GM21619 (cell line): ENCODE data around the gene ROBO1.
"Not testable (repeated sequence)": the region's sequence is repeated elsewhere in the genome, so short reads cannot be mapped to it uniquely, and the experiment has no call there.

Experiments
- ATAC-seq: cut with Tn5 transposase; IDR thresholded peaks from one replicate; pipeline ENCODE4 v1.9.1; 2021; ENCODE audit not compliant: unreplicated experiment

Gene ROBO1

DNA sequence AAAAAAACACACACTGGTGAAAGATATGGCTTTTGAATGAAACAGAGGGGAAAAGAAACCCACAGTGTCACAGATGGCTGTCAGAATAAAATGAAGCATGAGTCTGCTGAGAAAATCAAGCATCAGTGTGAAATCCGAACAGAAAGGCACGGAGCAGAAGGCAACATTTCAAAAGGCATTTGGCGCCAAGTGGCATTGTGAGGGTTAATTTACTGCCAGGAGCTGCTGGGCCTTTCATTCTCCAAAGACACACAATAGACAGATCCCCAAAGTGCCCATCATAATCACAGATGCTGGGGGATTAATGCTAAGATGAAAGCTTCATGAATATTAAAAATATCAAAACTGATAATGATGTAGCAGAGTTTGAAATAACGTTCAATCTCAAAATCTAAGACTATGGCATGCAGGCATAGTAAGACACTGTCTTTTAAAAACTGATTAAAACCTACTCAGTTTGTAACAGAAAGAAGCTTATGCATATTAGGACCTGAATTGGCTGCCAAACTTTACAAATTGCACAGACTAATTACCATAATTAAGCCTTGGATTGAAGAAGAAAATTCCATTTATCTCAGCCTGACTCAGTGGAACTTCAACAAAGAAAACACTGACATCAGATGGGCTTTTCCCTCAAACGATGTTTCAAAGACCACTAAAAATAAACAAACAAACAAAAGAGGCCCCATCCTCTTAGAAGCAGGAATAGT is 589.2 kb downstream of the ROBO1 start:
- no peak for ATAC-seq

DNA sequence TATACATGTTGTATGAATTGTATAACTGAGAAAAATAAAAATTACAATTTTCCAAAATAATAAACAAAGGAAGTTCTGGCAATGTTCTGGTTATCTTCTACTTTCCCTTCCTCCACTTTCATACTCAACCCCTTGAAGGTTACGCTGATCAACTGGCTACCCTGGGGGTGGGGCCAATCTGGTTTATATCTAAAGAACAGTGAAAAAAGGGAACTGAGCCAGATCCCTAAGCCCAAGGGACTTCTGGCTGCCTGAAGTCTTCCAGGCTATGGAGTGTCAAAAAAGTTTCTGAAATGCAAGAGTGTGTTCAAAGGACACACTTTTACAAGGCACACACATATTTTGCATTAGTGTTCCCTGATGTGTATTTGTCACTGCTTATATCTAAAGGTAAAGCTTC is 591.9 kb downstream of the ROBO1 start:
- ATAC-seq: no peak

DNA sequence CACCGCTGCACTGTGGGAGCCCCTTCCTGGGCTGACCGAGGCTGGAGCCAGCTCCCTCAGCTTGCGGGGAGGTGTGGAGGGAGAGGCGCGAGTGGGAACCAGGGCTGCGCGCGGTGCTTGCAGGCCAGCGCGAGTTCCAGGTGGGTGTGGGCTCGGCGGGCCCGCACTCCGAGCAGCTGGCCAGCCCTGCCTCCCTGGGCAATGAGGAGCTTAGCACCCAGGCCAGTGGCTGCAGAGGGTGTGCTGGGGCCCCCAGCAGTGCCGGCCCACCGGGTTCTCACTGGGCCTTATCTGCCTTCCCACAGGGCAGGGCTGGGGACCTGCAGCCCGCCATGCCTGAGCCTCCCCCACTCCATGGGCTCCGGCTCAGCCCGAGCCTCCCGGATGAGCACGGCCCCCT is 594.5 kb downstream of the ROBO1 start:
- ATAC-seq: not testable (repeated sequence)

DNA sequence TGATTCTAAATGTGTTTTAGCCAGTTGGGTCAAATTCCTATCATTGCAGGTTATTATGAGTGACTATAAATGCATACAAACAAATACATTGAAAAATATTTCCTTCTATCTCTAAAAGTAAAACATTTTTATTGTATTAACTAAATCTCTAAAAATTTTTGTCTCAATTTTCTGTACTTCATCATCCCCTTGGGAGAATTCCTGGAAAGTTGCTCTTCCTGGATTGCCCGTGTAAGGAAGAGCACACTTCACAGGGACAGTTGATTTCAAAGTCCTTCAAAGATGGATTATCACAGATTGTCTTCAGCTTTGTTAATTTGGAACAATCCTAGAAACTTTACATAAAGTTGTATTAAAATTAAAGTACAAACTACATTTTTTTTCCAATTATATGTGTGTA is 595.6 kb downstream of the ROBO1 start:
- no peak for ATAC-seq

- no peak for ATAC-seq
These were observed 597.8 kb downstream of the ROBO1 start for GRCh38 chr3:79170021-79170420.

DNA sequence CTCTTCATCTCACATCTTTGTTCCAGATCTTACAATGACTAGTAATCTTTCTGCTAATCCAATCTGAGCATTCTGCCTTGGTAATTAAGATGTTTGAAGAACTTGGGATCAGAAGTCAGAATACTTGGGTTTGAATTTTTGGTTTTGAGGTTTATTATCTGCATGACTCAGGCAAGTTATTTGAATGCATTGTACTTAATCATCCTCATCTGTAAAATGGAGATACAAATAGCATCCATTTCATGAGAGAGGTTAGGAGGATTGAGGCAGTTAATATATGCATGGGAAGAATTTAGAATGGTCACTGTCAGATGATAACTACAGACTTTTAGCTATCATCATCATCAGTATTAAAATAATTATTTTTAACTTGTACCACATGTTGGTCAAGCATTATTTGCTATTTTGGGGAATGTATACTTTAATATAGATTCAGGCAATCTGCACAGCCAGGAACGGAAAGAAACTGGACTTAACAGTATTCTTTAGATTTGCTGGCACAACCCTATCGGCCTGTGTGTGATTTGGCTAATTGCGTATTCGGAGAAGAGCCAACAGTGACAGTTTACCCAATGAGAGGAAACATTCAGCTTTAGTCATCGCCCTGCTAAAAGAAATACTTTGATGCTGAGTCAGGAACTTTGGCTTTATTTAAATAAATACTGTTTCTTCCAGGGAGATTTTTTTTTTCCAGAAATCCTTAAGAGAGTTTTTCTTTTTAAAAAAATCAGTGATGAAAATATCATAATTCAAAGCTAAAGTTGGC is 600.0 kb downstream of the ROBO1 start:
- ATAC-seq: no peak

DNA sequence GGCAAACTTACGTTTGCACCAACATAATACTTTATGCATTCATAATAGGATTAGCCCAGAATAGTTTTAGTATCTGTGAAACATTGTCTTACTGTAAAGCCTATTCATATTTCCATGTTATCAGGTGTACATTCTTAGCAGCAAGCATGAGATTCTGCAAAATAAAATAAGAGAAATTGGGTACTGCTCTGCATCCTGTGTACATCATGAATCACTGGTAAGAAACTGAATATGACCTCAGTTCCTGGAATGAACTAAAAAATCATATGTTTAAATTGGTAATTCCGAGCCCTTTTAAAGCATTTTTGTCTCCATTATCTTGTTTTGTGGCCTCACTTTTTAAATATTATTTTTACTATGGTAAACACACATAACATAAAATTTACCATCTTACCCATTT is 605.1 kb downstream of the ROBO1 start:
- no peak for ATAC-seq

DNA sequence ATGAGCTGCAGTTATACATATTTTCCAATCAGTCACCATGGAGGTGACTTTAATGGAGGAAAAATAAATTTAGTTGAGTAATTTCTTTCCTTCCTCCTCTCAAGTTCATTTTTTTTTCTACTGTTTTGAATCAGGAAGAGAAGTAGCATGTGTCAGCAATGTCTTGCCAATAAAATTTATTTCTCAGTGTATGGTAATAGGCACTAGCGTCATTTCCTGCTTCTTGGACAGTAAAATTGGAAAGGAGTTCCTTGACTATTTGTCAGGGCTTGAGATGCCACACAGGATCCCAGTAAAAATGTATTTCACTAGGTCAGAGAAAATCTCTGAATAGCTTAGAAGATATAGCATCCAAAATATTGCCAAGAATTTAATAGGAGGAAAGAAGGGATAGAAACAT is 605.9 kb downstream of the ROBO1 start:
- ATAC-seq: no peak

DNA sequence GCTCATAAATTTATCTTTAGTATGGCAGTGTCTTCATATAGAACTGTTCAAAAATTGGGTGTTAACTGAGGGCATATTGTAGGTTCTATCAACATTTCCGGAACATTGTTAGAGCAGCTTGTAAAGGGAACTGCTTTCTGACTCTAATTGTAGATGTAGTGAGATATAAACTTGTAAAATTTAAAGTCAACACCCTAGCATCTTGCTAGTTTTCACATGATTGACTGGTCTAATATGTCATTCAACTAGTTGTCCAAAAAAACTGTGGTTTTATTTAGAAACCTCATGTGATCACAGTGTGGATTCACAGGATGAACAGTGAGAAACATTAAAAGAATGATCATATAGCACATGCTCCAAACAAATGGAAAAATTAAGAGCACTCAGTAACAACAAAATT is 607.4 kb downstream of the ROBO1 start:
- ATAC-seq: no peak

- ATAC-seq: no peak
These were observed 608.1 kb downstream of the ROBO1 start for GRCh38 chr3:79159736-79160135.

DNA sequence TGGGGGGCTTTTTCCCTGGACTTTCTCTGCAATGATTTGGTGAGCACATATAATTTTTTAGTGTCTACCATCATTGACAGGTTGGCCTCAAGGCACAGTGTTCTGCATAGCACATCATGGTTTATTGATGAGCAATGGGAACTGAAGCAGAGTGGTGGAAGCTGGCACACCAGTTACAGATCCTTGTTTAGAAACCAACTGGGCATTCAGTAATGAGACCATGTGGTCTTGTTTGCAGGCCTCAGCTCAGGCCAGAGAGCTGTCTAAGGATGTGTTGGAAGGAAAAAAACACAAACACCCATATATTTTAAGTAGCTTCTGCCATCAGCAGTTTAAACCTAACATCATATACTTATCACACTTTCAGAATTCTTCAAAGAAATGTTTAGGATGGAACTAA is 610.6 kb downstream of the ROBO1 start:
- no peak for ATAC-seq

GRCh38 chr3:79154865-79155264 is 612.9 kb downstream of the ROBO1 start:
- no peak for ATAC-seq

DNA sequence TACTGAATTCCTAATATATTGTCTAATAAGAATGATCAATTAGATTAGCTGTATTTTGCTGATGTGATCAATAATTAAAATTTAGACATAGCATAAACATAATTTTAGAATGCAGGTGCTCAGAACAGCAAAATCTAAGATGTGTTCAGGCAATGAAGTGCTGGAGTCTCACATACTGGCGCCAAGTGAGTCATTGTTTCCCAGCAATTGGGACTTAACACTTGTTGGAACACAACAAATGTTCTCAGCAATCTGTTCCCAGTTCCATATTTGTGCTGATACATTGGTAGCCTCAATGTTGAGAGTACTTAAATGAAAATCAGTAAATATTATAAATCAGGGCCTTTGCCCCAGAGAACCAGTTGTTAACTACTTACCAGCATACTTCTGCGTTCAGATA is 619.0 kb downstream of the ROBO1 start:
- no peak for ATAC-seq

DNA sequence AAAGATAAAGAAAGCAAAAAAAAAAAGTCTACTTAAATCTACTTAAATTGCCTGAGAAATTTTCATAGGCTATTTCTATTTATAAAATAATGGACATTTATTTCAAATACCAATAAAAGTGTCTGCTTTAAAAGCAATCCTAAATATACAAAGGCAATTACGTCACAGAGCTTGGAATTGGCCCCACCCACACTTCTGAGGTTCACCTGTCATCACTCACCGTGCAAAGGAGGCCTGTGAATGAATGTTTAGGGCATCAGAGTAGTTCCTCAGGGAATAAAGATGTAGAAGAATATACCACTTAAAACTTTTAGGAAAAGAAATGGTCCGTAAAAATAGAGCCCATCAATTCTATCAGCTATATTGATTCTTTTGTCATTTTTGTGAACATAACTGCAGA is 621.8 kb downstream of the ROBO1 start:
- ATAC-seq: no peak

- ATAC-seq: no peak
These were observed 627.1 kb downstream of the ROBO1 start for GRCh38 chr3:79140708-79141107.

GRCh38 chr3:79139395-79140068 is 628.3 kb downstream of the ROBO1 start:
- ATAC-seq: no peak

- ATAC-seq: no peak
These were observed 642.3 kb downstream of the ROBO1 start for GRCh38 chr3:79125313-79125984.

DNA sequence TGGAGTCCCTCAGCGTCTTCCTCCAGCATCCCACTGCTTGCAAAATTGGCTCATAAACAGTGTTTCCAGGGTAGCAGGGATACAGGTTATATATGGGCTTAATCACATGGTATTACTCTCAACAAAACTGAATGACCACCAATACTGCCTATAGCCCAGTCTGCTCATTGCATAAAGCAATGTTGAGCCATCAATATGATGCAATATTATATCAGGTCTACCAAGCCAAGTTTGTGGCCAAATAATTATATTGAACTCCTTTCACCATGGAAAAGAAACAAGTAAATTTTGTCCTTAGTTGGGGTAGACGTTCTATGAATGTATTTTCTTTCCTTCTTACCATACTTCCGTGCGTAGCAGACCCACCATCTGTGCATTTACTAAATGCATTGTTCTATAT is 652.3 kb downstream of the ROBO1 start:
- ATAC-seq: no peak

DNA sequence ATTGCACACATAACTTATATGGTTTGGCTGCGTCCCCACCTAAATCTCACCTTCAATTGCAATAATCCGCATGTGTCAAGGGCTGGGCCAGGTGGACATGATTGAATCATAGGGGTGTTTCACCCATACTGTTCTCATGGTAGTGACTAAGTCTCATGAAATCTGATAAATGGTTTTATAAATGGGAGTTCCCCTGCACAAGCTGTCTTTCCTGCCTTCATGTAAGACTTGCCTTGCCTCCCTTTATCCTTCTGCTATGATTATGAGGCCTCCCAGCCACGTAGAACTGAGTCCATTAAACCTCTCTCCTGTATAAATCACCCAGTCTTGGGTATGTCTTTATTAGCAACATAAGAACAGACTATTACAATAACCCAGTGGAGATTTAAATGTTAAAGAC is 653.9 kb downstream of the ROBO1 start:
- ATAC-seq: no peak

DNA sequence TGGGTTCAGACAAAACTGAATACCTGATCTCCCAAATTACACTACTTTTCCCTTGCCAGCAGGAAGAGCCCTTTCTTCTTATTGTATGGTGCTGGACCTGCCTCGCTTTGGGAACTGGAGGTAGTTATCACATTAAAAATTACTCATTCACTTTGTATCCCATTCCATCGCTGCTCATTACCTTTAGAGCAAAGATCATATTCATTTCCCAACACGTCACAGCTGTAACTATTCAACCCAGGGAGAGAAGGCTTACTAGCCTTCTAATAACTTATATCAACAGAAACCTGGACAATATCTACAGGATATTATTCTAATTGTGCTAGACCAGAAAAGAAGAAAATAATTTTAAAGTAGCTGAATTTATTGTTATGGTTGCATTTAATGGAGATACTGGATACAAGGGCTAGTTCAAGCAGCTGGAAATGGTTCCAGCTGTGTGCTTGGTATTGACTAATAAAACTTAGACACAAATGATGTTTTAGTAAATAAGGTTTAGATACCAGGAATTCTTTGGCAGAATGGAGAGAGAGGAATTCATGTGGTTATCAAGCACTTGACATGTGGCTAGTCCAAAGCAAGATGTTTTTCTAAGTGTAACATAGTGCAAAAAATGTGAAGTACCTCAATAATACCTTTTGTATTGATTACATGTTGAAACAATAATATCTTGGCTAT is 656.3 kb downstream of the ROBO1 start:
- no peak for ATAC-seq

- no peak for ATAC-seq
These were observed 658.0 kb downstream of the ROBO1 start for GRCh38 chr3:79109754-79110153.
